Keratinocyte (primary cell): ENCODE results near the gene POLR2M. TPM values are rescaled to one million over a fixed set of nuclear protein-coding genes. Genes with fewer than 3 reads are reported as not detected.

Source experiments
- DNase-seq: peaks from one replicate; pipeline ENCODE4 v3.0.0-alpha.2; 2011; ENCODE audit warnings: low read depth, missing footprints, low spot score
- FAIRE-seq: peaks from 2 replicates; lab custom pipeline; 2011; peaks lifted over from hg19 to GRCh38; lab: Jason Lieb, UNC
- H2AFZ ChIP-seq: 2 replicates; pipeline ENCODE4 v1.6.0; 2012; ENCODE audit warnings: low read length, control low read depth, inconsistent platforms; ENCODE audit not compliant: control insufficient read depth
- H3K27ac ChIP-seq: 2 replicates; pipeline ENCODE4 v1.5.1; 2011; ENCODE audit warnings: low read length; ENCODE audit not compliant: control insufficient read depth, insufficient read depth
- H3K27me3 ChIP-seq: 3 replicates; pipeline ENCODE4 v1.6.0; 2011; ENCODE audit warnings: low read length; ENCODE audit not compliant: control insufficient read depth, insufficient read depth; ENCODE audit errors: extremely low read depth
- H3K36me3 ChIP-seq, 2 experiments: 2 replicates in 1 of 2; 3 replicates in 1 of 2; pipeline ENCODE4 v1.5.1; 2011; ENCODE audit warnings: low read length in 2 of 2, mild to moderate bottlenecking in 1 of 2; ENCODE audit not compliant: control insufficient read depth in 2 of 2, insufficient read depth in 2 of 2; ENCODE audit errors: extremely low read depth in 1 of 2
- H3K4me1 ChIP-seq: 3 replicates; pipeline ENCODE4 v1.5.1; 2011; ENCODE audit warnings: low read length; ENCODE audit not compliant: control insufficient read depth, insufficient read depth; ENCODE audit errors: extremely low read depth
- H3K4me2 ChIP-seq: 3 replicates; pipeline ENCODE4 v1.6.0; 2011; ENCODE audit warnings: low read depth, low read length; ENCODE audit not compliant: control insufficient read depth, insufficient read depth; ENCODE audit errors: extremely low read depth
- H3K4me3 ChIP-seq, 3 experiments: fragments of 200-600 bp in 1 of 3; sonication (generic) in 1 of 3; 2 replicates in 2 of 3; 3 replicates in 1 of 3; pipeline ENCODE4 v1.5.1; 2011 to 2016; ENCODE audit warnings: low read length in 3 of 3, mild to moderate bottlenecking in 3 of 3, control low read depth in 2 of 3, inconsistent platforms in 1 of 3, low read depth in 1 of 3, mixed read lengths in 1 of 3, mixed run types in 1 of 3, moderate library complexity in 1 of 3; ENCODE audit not compliant: control insufficient read depth in 2 of 3, insufficient read depth in 2 of 3; ENCODE audit errors: extremely low read depth in 1 of 3
- H3K79me2 ChIP-seq: 2 replicates; pipeline ENCODE4 v1.6.0; 2012; ENCODE audit warnings: low read length; ENCODE audit not compliant: control insufficient read depth, insufficient read depth
- H3K9ac ChIP-seq: 3 replicates; pipeline ENCODE4 v1.6.0; 2011; ENCODE audit warnings: low read length; ENCODE audit not compliant: control insufficient read depth, insufficient read depth; ENCODE audit errors: extremely low read depth
- H3K9me1 ChIP-seq: 3 replicates; pipeline ENCODE4 v1.6.0; 2011; ENCODE audit warnings: low read length; ENCODE audit not compliant: control insufficient read depth, insufficient read depth; ENCODE audit errors: extremely low read depth
- H3K9me3 ChIP-seq: 2 replicates; pipeline ENCODE4 v1.5.1; 2012; ENCODE audit warnings: low read depth, low read length; ENCODE audit not compliant: control insufficient read depth
- H4K20me1 ChIP-seq: 3 replicates; pipeline ENCODE4 v1.6.0; 2011; ENCODE audit warnings: low read length; ENCODE audit not compliant: control insufficient read depth, insufficient read depth; ENCODE audit errors: extremely low read depth
- EZH2 ChIP-seq: IDR thresholded peaks from one replicate; pipeline ENCODE4 v1.6.1; 2012; ENCODE audit warnings: inconsistent platforms, mild to moderate bottlenecking, low read length, moderate library complexity
- dilution Hi-C: fragments of 300-500 bp; cut with MboI; formaldehyde crosslinking; loops from one replicate; pipeline ENCODE4 v1.7.0; 2020; ENCODE audit warnings: low sequenced_read_pairs; ENCODE audit not compliant: extremely low pct_ligation_motif_present
- polyA plus RNA-seq, 5 experiments: library from polyadenylated mRNA; depleted of rRNA in 3 of 5; stranded (reverse) in 3 of 5; stranded (forward) in 1 of 5; unstranded in 1 of 5; fragments of >200 nt; gene quantifications; 1 replicate in 1 of 5; 2 replicates in 3 of 5; 3 replicates in 1 of 5; pipeline versions ENCODE4 v1.2.1 to v1.2.3, GENCODE V29; 2011 to 2012; ENCODE audit warnings: missing spikeins in 2 of 5, low read depth in 1 of 5, low replicate concordance in 1 of 5
- TF ChIP-seq, protein P1 (sequence below), 3 experiments: IDR thresholded peaks in 1 of 3; conservative IDR thresholded peaks in 1 of 3; optimal IDR thresholded peaks in 1 of 3; 2 replicates in 2 of 3; 3 replicates in 1 of 3; pipeline versions ENCODE3 to v1.5.1; 2011; ENCODE audit warnings: low read length in 3 of 3, mild to moderate bottlenecking in 3 of 3, moderate library complexity in 2 of 3, control low read depth in 1 of 3, inconsistent platforms in 1 of 3; ENCODE audit not compliant: insufficient read depth in 2 of 3; ENCODE audit errors: extremely low read depth in 1 of 3

POLR2M gene
- polyA plus RNA-seq, 1 donor (not counting 4 experiments of a cell fraction or from before 2014, with no cell fraction given) = 40.6 TPM

DNA sequence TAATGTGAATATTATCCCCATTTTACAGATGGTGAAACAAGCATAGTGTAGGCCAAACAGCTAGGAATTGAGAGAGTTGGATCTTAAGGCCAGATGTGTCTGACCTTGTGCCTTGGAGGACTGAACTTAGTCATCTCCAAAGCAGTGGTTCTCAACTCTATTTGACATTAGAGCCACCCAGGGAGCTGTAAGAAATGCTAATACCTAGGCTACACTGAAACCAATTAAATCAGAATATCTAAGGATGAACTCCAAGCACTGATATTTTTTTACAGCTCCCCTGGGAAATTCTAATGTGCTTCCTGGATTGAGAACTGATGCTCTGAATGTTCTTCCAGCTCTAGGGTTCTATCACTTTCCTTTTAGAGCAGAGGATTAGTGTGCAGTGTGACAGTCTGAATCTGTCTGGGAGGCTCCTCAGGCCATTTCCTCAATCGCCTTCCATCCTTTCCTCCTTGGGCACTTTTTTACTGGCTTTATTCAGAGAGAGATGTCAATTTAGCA lies 32.3 kb downstream of the POLR2M start:
- Histone ChIP-seq H3K4me3 (no peak overlapping the region), H3K79me2 (no peaks in the 10 kb centered on the region), H2AFZ (no peak overlapping the region), H3K4me1 (no peaks in the 10 kb centered on the region), H3K27me3 (no peaks in the 10 kb centered on the region), H4K20me1 (no peaks in the 10 kb centered on the region), H3K9me3 (no peaks in the 10 kb centered on the region), H3K9ac (no peak overlapping the region), H3K9me1 (no peaks in the 10 kb centered on the region), H3K27ac (no peak overlapping the region), H3K36me3 (no peaks in the 10 kb centered on the region), H3K4me2 (no peak overlapping the region)
- FAIRE-seq (no peak), DNase-seq (no peak)
- no peak for TF ChIP-seq EZH2
- TF ChIP-seq, protein P1, sequence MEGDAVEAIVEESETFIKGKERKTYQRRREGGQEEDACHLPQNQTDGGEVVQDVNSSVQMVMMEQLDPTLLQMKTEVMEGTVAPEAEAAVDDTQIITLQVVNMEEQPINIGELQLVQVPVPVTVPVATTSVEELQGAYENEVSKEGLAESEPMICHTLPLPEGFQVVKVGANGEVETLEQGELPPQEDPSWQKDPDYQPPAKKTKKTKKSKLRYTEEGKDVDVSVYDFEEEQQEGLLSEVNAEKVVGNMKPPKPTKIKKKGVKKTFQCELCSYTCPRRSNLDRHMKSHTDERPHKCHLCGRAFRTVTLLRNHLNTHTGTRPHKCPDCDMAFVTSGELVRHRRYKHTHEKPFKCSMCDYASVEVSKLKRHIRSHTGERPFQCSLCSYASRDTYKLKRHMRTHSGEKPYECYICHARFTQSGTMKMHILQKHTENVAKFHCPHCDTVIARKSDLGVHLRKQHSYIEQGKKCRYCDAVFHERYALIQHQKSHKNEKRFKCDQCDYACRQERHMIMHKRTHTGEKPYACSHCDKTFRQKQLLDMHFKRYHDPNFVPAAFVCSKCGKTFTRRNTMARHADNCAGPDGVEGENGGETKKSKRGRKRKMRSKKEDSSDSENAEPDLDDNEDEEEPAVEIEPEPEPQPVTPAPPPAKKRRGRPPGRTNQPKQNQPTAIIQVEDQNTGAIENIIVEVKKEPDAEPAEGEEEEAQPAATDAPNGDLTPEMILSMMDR (optimal IDR thresholded peaks at IDR 0.05 in 1 of 3, IDR thresholded peaks at IDR 0.05 in 1 of 3, conservative IDR thresholded peaks at IDR 0.05 in 1 of 3; ENCODE audit: extremely low read depth in 1 of 3, insufficient read depth in 2 of 3, low read length in 3 of 3) = no peak
- dilution Hi-C loops = no loop called here

DNA sequence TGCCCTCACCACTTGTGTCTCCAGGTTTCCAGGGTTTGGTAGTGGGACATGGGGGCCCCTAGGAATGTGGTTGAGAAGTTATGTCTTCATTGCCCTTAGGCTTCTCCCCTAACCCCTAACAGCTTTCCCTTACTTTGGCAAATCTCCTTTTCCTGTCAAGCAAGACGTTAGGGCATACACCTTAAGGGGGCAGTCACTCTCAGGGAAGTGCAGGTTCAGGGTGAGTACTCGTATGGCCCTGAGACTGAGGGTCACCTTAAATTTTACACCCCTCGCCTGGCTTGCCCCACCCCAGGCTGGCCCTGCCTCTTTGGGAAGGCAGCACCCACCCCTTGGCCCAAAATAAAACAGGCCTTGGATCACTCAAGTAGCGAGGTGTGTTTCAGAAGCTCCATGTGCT lies 33.5 kb downstream of the POLR2M start:
- H3K9me3 ChIP-seq = no peaks in the 10 kb centered on the region
- no peak overlapping the region for H2AFZ ChIP-seq
- no peak for DNase-seq
- H3K9ac ChIP-seq = no peak overlapping the region
- no peaks in the 10 kb centered on the region for H3K9me1 ChIP-seq
- no peak for TF ChIP-seq EZH2
- TF ChIP-seq, protein P1 (optimal IDR thresholded peaks at IDR 0.05 in 1 of 3, IDR thresholded peaks at IDR 0.05 in 1 of 3, conservative IDR thresholded peaks at IDR 0.05 in 1 of 3; ENCODE audit: extremely low read depth in 1 of 3, insufficient read depth in 2 of 3, low read length in 3 of 3) = no peak
- no peak overlapping the region for H3K4me3 ChIP-seq
- FAIRE-seq = no peak
- H4K20me1 ChIP-seq = no peaks in the 10 kb centered on the region
- H3K27ac ChIP-seq = no peak overlapping the region
- no peaks in the 10 kb centered on the region for H3K36me3 ChIP-seq
- no peaks in the 10 kb centered on the region for H3K27me3 ChIP-seq
- H3K4me2 ChIP-seq = no peak overlapping the region
- no peaks in the 10 kb centered on the region for H3K4me1 ChIP-seq
- H3K79me2 ChIP-seq = no peaks in the 10 kb centered on the region
- dilution Hi-C loops = no loop called here
